GM18858 (cell line): Measurements from ENCODE around the gene GAB4.

ENCODE experiments used
- ATAC-seq: cut with Tn5 transposase; IDR thresholded peaks from one replicate; pipeline ENCODE4 v1.9.1; 2021; ENCODE audit not compliant: unreplicated experiment

GAB4 gene

GRCh38 chr22:16989915-16990314 is 18.1 kb downstream of the GAB4 start:
- no peak for ATAC-seq

- no peak for ATAC-seq
Observed at GRCh38 chr22:16988257-16988656, 19.8 kb downstream of the GAB4 start.

- ATAC-seq = no peak
Observed at GRCh38 chr22:16987822-16988221, 20.2 kb downstream of the GAB4 start.

- no peak for ATAC-seq
Observed at GRCh38 chr22:16975155-16975885, 32.7 kb downstream of the GAB4 start.

DNA sequence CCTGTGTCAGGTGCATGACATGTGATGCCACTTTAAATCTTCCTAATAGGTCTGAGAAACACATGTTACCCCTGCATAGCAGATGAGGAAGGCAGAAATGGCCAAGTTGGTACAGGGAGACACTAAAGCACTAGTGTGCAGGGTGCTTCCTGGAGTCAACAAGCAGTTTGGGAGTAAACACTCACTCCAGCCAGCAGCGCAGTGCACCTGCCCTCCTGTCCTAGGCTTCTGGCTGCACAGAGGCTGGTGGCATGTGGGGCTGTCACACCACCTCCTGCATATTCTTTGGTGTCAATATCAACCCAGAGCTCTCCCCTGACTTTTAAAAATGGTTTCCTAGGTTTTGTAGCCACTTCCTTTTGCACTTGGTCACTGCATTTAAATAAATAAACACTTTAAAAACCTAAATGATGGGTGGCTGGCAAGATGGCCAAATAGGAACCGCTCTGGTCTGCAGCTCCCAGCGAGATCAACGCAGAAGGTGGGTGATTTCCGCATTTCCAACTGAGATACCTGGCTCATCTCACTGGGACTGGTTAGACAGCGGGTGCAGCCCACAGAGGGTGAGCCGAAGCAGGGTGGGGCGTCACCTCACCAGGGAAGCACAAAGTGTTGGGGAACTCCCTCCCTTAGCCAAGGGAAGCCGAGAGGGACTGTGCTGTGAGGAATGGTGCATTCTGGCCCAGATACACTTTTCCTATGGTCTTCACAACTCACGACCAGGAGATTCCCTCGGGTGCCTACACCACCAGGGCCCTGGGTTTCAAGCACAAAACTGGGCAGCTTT is 33.5 kb downstream of the GAB4 start:
- ATAC-seq = no peak

DNA sequence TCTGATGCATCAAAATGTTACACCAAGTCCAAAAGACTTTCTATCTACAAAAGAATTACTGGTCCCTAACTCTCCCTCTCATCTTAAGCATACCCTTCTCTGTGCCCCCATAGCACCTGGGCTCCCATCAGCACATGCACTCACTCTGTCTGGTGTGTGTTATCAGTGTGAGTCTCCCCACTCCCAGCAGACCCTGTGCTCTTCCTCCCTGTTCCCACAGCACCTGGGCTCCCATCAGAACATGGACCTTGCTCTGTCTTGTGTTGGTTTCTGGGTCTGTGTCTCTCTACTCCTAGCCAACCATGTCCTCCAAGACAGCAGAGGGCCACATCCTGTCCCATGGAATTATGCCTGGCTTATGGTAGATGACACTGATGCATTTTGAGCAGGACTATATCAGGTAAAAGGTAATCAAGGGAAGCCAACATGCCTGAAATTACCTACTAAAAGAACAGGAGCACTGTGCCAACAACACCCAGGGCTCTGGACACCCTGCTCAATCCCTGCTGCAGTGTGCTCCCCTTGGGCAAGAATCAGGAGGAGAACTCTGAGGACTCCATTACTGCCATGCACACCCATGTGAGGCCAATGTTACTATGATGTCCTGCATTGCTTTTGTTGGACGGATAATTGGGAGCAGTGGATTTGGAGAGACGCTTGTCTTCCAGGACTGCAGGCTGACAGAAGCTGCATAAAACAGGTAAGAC is 34.3 kb downstream of the GAB4 start:
- ATAC-seq = no peak

GRCh38 chr22:16972311-16972710 is 35.7 kb downstream of the GAB4 start:
- no peak for ATAC-seq

DNA sequence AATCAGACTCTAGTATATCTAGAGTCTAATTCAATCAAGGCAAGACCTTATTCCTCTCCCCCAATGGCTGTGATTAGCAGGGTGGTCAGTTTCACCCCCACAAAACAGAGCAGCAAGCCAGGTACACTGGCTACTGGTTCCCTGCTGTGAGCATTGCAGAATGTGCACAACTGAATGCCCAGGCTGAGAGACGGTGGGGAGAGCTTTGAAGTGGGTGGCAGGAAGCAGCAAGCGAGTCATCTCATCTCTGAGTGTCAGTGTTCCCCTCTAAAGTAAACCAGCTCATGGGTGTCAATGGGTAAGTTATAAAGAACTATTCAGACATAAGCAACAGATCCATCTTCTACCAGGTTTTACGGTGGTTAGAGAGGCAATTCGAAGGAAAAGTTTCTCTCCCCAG is 37.6 kb downstream of the GAB4 start:
- ATAC-seq = no peak

DNA sequence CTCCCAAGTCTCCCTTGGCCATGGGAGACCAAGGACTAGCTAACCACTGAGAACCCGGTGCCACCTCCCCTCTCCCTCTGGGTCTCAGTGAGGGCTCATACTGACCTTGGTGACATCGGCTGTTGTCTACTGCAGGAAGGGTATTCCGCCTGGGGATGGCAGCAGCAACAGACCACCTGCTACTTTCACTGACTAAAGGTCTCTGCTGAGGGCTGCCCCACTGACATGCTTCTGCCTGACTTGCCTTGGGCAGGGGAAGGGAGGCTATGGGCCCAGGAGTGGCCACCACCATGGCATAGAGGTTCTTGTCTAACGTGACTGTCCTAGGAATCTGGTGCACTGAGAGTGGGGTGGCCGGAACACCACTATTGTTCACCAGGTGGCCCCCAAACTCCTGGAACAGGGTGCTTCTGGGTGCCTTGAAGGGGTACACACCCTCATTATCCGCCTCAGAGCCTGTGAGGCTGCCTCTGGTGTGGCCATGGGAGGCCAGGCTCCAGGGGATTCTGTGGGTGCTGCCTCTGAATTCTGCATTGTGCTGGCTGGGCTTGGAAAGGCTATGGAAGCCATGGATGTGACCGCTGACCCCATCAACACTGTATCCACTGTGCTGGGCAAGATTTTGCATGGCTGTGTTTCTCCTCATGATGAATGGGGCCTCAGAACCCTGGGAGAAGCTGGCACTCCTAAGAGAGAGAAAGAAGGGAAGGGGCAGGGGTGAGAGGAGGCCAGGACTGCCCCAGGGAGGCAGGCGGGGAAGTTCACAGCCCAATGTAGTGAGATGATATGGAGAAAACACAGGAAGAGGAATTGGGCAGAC is 38.3 kb downstream of the GAB4 start:
- no peak for ATAC-seq

- ATAC-seq = no peak
Observed at GRCh38 chr22:16968218-16968595, 39.8 kb downstream of the GAB4 start.

- no peak for ATAC-seq
Observed at GRCh38 chr22:16967453-16968217, 40.4 kb downstream of the GAB4 start.

GRCh38 chr22:16966251-16966650 is 41.8 kb downstream of the GAB4 start:
- no peak for ATAC-seq

DNA sequence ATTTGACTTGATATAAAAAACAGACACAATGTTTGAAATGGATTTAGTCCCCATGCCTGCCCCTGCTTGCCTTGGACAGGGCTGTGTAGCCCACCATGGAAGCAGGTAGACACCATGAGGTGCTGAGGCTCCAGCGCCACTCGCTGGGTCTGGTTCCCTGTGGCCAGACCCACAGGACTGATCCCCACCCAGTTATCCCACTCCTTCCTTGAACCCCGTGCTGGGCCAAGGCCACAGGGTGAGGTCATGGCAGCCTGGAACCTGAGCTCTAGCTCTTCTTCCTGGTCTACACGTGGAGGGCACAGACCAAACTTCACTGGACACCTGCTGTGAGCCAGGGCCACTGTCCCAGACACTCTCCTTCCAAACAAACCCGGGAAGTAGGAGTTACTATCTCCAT is 42.5 kb downstream of the GAB4 start:
- no peak for ATAC-seq

- ATAC-seq = no peak
Observed at GRCh38 chr22:16965083-16965482, 42.9 kb downstream of the GAB4 start.

GRCh38 chr22:16964366-16964765 is 43.7 kb downstream of the GAB4 start:
- no peak for ATAC-seq

- no peak for ATAC-seq
Observed at GRCh38 chr22:16963189-16963945, 44.7 kb downstream of the GAB4 start.

DNA sequence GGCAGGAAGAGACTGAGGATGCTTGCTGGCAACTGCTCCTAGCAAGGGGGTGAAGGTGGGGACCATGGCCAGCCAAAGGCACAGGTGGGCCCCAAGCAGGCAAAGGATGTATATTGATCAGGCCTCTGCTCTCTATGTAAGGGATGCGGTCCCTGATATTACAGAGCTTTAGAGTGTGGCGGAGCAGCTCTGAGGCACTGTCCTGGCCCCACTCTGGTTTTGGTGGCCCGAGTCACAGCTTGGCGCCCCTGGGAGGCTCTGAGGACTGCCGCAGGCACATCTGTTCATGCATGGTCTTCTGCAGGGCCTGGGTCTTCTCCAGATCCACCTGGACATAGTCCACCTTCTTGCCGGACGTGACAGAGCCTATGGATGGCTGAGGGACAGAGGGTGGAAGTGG is 45.5 kb downstream of the GAB4 start:
- no peak for ATAC-seq

DNA sequence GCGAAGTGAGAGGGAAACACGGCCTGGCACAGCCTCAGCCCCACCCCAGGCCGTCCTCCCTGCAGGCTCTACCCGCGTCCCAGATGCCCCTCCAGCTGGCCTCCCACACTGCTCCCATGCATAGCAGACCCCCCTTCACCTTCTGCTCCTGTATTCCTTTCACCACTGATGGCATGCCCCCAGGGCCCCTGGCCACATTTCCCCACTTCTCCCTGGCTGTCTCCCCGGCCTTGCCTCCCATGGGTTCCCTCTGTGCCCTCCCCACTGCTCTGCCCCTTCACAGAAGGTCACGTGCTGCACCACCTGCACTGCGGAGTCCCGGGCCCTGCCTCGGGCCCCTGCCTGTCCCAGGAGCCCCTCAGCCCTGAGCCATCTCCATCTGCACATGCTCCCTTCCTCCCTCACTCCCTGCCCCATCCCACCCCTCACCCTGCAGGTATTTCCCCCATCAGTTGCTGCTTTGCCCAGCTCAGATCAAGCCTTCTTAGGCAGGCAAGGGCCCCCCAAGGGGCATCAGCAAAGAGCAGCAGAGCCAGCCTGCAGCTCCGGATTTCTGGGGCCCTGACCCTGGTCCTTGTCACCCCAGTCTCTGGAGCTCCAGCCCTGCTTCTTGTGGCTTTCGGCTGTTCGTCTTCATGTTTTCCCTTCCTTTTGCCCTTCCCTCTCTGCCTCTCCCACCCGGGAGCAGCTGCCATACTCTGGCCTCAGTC is 46.4 kb downstream of the GAB4 start:
- no peak for ATAC-seq

DNA sequence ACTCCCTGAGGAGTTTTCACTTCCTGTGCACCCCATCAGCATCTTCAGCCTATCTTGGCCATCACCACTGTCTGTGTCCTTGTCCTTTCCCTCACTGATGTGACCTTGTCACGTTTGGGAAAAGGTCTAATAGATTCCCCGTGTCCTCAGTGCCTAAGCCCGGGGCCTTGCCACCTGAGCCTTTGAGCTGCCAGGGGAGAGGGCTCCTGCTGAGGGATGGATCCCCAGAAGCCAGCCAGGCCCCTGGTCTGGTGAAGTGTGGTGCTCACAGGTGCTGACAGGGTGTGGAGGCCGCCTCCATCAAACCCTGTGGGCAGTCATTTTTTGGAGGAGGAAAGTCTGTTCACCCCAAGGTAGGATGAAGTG is 47.2 kb downstream of the GAB4 start:
- no peak for ATAC-seq
